ENCODE results near the gene ALDOB. TPM values are rescaled to one million over a fixed set of nuclear protein-coding genes. Genes with fewer than 3 reads are reported as not detected.

The ALDOB gene
- total and polyA plus RNA-seq, 4 donors = 527 to 2,132 (median 1,808) TPM

DNA sequence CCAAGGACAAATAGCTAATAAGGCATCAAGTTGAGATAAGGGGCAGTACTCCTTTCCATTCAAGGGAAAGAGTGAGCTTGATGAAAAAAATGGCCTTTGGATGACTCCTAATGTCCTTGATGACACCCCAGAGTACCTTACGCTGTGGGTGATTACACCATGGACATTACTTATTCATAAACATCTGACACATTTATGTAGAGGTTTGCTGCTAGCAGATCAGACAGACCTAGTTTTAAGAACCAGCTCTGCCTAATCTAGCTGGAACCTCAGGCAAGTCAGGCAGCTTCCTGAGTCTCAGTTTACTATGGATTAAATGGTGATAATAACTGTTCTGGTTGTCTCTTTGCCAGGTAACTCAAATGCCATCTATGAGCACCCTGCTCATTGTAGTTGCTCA lies 2.8 kb downstream of the ALDOB start:
- Histone ChIP-seq H3K4me3 (ENCODE audit: low read depth in 1 of 3, low read length in 3 of 3) (peak overlapping the region; percentile 73 to 88 (median 77)), H3K27me3 (ENCODE audit: control insufficient read depth in 4 of 4, insufficient read depth in 4 of 4, low read length in 3 of 4) (no peaks in the 10 kb centered on the region), H3K36me3 (ENCODE audit: control insufficient read depth in 4 of 4, insufficient read depth in 3 of 4, low read depth in 1 of 4, low read length in 3 of 4) (peaks cover 2 to 42% (median 22%) of the 10 kb centered on the region in 4 donors), H3K4me1 (ENCODE audit: control insufficient read depth in 4 of 4, insufficient read depth in 4 of 4, low read length in 3 of 4) (peaks cover 0 to 59% (median 29%) of the 10 kb centered on the region in 4 donors), H3K9me3 (ENCODE audit: control insufficient read depth in 4 of 4, low read length in 3 of 4) (no peaks in the 10 kb centered on the region), H3K27ac (ENCODE audit: low read depth in 1 of 2, low read length in 2 of 2) (peak overlapping the region; percentile 91 to 93), H3K9ac (ENCODE audit: low read depth in 1 of 2, low read length in 2 of 2) (peak overlapping the region; percentile 76 to 100)
- TF ChIP-seq RAD21 (IDR thresholded peaks at IDR 0.05) = peak in 1 of 2 donors; percentile 3
- TF ChIP-seq FOXA2 (IDR thresholded peaks at IDR 0.05) = no peak
- no peak for TF ChIP-seq JUND (IDR thresholded peaks at IDR 0.05)
- TF ChIP-seq, protein P1, sequence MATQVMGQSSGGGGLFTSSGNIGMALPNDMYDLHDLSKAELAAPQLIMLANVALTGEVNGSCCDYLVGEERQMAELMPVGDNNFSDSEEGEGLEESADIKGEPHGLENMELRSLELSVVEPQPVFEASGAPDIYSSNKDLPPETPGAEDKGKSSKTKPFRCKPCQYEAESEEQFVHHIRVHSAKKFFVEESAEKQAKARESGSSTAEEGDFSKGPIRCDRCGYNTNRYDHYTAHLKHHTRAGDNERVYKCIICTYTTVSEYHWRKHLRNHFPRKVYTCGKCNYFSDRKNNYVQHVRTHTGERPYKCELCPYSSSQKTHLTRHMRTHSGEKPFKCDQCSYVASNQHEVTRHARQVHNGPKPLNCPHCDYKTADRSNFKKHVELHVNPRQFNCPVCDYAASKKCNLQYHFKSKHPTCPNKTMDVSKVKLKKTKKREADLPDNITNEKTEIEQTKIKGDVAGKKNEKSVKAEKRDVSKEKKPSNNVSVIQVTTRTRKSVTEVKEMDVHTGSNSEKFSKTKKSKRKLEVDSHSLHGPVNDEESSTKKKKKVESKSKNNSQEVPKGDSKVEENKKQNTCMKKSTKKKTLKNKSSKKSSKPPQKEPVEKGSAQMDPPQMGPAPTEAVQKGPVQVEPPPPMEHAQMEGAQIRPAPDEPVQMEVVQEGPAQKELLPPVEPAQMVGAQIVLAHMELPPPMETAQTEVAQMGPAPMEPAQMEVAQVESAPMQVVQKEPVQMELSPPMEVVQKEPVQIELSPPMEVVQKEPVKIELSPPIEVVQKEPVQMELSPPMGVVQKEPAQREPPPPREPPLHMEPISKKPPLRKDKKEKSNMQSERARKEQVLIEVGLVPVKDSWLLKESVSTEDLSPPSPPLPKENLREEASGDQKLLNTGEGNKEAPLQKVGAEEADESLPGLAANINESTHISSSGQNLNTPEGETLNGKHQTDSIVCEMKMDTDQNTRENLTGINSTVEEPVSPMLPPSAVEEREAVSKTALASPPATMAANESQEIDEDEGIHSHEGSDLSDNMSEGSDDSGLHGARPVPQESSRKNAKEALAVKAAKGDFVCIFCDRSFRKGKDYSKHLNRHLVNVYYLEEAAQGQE (IDR thresholded peaks at IDR 0.05) = no peak
- no peak for TF ChIP-seq RXRA (IDR thresholded peaks at IDR 0.05)
- TF ChIP-seq, protein P2, sequence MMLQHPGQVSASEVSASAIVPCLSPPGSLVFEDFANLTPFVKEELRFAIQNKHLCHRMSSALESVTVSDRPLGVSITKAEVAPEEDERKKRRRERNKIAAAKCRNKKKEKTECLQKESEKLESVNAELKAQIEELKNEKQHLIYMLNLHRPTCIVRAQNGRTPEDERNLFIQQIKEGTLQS (IDR thresholded peaks at IDR 0.05) = no peak
- no peak for DNase-seq (ENCODE audit: low spot score)
- 27% methylated on average over 1 of the region's 1 CpG for WGBS

DNA sequence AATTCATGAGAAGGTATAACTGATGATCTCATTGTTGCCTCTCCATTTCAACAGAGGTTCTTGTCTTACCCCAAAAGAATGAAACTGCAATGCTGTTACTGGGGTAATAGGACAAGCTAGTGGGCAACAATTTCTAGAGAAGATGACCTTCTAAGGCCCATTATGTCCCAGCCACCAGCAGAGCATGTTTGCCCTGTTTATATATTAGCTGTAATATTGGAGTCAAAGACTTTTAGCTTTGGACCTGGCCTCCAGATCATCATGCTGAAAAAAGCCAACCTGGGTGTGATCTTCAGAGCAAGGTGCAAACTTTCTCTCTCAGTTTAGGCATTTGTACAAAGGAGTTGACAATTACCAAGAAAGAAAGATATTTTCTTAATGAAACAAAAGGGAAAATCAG lies 3.4 kb downstream of the ALDOB start:
- H3K4me1 ChIP-seq (ENCODE audit: control insufficient read depth in 4 of 4, insufficient read depth in 4 of 4, low read length in 3 of 4) = peaks cover 0 to 58% (median 29%) of the 10 kb centered on the region in 4 donors
- peak; percentile 30 for TF ChIP-seq NR2F2 (IDR thresholded peaks at IDR 0.05)
- no peak for TF ChIP-seq EGR1 (IDR thresholded peaks at IDR 0.05; ENCODE audit: low read depth in 2 of 2)
- no peak for TF ChIP-seq HNF4G (IDR thresholded peaks at IDR 0.05)
- TF ChIP-seq RAD21 (IDR thresholded peaks at IDR 0.05) = no peak
- peak; percentile 6 for TF ChIP-seq FOXA1 (IDR thresholded peaks at IDR 0.05)
- TF ChIP-seq RXRA (IDR thresholded peaks at IDR 0.05) = no peak
- TF ChIP-seq, protein P1 (IDR thresholded peaks at IDR 0.05) = no peak
- TF ChIP-seq HNF4A (conservative IDR thresholded peaks at IDR 0.05) = peak; percentile 9 to 42
- TF ChIP-seq, protein P2 (IDR thresholded peaks at IDR 0.05) = no peak
- no peak for TF ChIP-seq JUND (IDR thresholded peaks at IDR 0.05)
- TF ChIP-seq, protein P3, sequence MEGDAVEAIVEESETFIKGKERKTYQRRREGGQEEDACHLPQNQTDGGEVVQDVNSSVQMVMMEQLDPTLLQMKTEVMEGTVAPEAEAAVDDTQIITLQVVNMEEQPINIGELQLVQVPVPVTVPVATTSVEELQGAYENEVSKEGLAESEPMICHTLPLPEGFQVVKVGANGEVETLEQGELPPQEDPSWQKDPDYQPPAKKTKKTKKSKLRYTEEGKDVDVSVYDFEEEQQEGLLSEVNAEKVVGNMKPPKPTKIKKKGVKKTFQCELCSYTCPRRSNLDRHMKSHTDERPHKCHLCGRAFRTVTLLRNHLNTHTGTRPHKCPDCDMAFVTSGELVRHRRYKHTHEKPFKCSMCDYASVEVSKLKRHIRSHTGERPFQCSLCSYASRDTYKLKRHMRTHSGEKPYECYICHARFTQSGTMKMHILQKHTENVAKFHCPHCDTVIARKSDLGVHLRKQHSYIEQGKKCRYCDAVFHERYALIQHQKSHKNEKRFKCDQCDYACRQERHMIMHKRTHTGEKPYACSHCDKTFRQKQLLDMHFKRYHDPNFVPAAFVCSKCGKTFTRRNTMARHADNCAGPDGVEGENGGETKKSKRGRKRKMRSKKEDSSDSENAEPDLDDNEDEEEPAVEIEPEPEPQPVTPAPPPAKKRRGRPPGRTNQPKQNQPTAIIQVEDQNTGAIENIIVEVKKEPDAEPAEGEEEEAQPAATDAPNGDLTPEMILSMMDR (IDR thresholded peaks at IDR 0.05; ENCODE audit: low read depth, low read length, missing input control) = no peak
- no peak for TF ChIP-seq GABPA (IDR thresholded peaks at IDR 0.05 in 1 of 2, conservative IDR thresholded peaks at IDR 0.05 in 1 of 2)
- TF ChIP-seq YY1 (IDR thresholded peaks at IDR 0.05) = no peak
- TF ChIP-seq SP1 (IDR thresholded peaks at IDR 0.05) = no peak
- H3K27me3 ChIP-seq (ENCODE audit: control insufficient read depth in 4 of 4, insufficient read depth in 4 of 4, low read length in 3 of 4) = no peaks in the 10 kb centered on the region
- no peaks in the 10 kb centered on the region for H3K9me3 ChIP-seq (ENCODE audit: control insufficient read depth in 4 of 4, low read length in 3 of 4)
- H3K9ac ChIP-seq (ENCODE audit: low read depth in 1 of 2, low read length in 2 of 2) = peak overlapping the region in 1 of 2 donors; percentile 100
- H3K36me3 ChIP-seq (ENCODE audit: control insufficient read depth in 4 of 4, insufficient read depth in 3 of 4, low read depth in 1 of 4, low read length in 3 of 4) = peaks cover 2 to 48% (median 26%) of the 10 kb centered on the region in 4 donors
- peak overlapping the region; percentile 41 to 88 (median 73) for H3K4me3 ChIP-seq (ENCODE audit: low read depth in 1 of 3, low read length in 3 of 3)
- peak overlapping the region; percentile 91 to 93 for H3K27ac ChIP-seq (ENCODE audit: low read depth in 1 of 2, low read length in 2 of 2)
- no peak for DNase-seq (ENCODE audit: low spot score)
